Fibroblast of villous mesenchyme (primary cell): ENCODE measurements around the gene HMX1. TPM values are rescaled to one million over a fixed set of nuclear protein-coding genes. Genes with fewer than 3 reads are reported as not detected.

Experiments used
- DNase-seq: peaks from one replicate; pipeline ENCODE4 v3.0.0-alpha.2; 2010; ENCODE audit warnings: low read depth
- H3K4me3 ChIP-seq: 2 replicates; pipeline ENCODE4 v1.5.1; 2011; ENCODE audit warnings: low read depth, mild to moderate bottlenecking, low read length
- total RNA-seq: library from RNA; depleted of rRNA; stranded (reverse); fragments of >200 nt; gene quantifications from 2 replicates; pipeline ENCODE4 v1.2.3, GENCODE V29; 2012
- TF ChIP-seq, protein P1 (sequence below): IDR thresholded peaks from 2 replicates; pipeline ENCODE4 v1.5.1; 2012; ENCODE audit warnings: low read depth, mild to moderate bottlenecking, low read length; ENCODE audit not compliant: insufficient read depth

Gene HMX1
- total RNA-seq, 1 donor = not detected

- DNase-seq = no peak
- TF ChIP-seq, protein P1, sequence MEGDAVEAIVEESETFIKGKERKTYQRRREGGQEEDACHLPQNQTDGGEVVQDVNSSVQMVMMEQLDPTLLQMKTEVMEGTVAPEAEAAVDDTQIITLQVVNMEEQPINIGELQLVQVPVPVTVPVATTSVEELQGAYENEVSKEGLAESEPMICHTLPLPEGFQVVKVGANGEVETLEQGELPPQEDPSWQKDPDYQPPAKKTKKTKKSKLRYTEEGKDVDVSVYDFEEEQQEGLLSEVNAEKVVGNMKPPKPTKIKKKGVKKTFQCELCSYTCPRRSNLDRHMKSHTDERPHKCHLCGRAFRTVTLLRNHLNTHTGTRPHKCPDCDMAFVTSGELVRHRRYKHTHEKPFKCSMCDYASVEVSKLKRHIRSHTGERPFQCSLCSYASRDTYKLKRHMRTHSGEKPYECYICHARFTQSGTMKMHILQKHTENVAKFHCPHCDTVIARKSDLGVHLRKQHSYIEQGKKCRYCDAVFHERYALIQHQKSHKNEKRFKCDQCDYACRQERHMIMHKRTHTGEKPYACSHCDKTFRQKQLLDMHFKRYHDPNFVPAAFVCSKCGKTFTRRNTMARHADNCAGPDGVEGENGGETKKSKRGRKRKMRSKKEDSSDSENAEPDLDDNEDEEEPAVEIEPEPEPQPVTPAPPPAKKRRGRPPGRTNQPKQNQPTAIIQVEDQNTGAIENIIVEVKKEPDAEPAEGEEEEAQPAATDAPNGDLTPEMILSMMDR = no peak
- no peak overlapping the region for H3K4me3 ChIP-seq
Observed at GRCh38 chr4:8829584-8829983, 42.1 kb downstream of the HMX1 start.

DNA sequence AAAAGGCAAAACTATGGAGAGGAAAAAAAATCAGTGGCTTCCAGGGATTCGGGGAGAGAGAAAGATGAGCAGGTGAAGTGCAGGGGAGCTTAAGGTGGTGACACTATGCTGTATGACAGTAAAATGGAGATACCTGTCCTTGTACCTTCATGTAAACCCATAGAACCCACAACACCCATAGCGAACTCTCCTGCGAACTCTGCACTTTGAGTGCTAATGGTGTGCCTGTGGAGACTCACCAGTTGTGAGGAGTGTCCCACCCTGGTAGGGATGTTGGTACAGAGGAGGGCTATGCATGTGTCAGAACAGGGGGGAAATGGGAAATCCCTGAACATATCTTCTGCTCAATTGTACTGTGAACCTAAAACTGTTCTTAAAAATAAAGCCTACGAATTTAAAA, 42.8 kb downstream of the HMX1 start:
- no peak overlapping the region for H3K4me3 ChIP-seq
- TF ChIP-seq, protein P1 = no peak
- no peak for DNase-seq

DNA sequence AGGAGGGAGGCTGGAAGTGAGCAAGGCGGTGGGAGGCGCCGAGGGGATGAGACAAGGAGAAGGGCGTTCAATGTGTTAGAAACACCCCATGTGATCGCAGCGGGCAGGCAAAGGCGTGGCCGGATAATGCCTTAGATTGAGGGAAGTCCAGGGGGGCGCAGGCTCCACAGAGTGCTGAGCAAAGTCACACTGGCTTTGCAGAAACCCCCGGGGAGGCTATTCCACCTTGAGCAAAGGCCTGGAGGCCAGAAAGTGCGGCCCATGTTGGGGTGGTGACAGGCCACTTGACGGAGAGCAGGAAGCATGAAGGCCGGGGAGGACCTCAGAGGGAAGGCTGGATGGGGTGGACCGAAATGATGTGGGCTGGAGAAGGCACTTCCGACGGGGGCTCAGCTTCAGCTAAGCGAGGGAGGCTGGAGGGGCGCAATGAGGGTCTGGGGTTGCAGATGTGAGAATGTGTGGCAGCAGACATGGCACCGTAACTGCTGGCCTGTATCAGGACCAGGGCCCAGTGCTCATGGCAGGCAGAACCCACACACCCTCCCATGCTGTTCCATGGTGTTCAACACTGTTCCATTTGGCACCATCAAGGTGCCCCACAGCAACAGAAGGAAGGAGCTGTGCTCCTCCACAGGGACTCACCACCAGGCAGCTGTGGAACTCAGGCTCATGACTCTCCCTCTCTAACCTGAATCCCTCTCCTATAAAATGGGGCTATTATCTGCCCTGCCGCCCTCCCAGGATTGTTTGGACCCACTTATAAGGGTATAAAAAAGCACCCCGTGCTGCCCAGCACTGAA, 50.3 kb downstream of the HMX1 start:
- no peak for DNase-seq
- no peak overlapping the region for H3K4me3 ChIP-seq
- TF ChIP-seq, protein P1 = no peak

DNA sequence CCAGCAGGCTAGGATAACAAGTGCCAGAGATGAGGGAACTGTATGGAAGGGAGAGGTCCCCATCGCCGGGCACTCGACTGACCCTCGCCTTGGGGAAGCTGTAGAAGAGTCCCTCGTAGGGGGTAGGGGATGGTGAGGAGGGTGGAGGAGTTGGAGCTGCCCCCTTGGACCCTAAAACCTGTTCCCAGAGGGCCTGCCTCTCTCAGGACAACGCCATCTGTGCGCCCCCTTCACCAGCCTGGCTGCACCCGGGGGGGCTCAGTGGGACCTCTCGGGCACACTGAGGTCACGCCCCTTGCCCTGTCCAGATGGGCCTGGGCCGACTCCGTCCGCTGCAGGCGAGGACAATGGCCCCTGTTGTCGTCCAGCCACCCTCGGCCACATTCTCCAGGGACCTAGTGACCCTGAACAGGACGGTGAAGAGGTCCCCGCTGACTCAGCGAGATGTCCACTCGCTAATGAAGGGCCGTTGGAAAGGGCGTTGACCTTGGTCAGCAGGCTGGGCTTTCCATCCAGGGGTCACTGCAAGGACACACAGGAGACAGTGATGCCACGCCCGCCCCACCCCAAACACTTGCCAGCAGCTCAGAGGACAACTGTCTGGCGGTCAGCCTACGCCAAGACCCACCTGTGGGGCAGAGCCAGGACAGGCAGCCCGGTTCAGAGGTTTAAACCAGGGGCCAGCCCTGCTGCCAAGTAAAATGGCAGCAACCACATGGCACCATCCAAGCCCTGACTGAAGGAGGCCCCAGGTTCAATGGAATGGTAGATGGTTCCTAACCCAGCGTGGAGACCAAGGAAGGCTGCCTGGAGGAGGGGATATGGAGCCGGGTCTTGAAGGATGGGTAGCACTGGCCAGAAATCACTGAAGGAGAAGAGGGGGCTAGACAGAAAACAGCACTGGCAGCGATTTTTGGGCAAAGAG, 51.2 kb downstream of the HMX1 start:
- DNase-seq = no peak
- no peak overlapping the region for H3K4me3 ChIP-seq
- TF ChIP-seq, protein P1 = no peak

DNA sequence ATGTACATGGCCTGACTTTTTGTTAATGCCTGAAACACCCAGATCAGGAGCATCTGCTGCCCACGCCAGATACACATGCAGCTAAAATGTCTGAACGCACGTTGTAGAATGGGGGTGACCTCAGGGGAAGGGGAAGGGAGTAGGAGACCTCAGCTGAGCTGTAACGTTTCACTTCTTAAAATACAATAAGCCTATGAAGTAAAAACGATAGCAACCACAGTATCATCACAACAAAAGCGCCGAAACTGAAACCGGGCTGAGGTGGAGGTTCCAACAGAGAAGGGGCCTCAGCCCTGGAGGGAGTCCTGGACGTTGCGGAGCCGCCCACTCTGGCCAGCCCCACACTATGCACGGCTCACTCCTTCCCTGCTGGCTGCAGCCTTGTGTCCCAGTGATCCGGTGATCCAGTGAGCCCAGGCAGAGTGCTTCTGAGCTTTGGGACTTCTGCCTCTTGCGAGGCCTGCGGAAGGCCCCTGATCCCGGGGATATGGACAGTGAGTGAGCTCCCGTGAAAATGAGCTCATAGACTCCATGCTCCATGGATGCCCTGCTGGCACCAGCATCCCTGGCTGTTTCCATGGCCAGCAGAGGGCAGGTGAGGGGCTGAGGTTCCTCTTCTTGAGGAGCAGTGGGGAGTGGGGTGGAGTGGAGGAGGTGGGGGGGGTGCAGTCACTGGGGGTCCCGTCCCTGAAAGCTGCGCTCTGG, 52.0 kb downstream of the HMX1 start:
- no peak for DNase-seq
- H3K4me3 ChIP-seq = no peak overlapping the region
- TF ChIP-seq, protein P1 = no peak

DNA sequence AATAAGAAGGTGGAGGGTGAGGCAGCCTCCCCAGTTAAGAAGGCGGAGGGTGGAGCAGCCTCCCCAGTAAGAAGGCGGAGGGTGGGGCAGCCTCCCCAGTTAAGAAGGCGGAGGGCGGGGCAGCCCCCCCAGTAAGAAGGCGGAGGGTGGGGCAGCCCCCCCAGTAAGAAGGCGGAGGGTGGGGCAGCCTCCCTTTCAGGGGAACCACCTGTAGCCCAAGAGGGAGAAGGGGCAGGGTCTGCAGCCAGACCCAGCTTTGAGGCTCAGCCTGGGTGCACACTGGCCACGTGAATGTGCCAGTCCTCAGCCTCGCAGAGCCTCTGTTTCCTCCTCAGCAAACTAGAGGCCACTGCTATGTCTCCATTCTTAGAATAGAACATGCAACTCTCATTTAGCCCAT, 52.6 kb downstream of the HMX1 start:
- TF ChIP-seq, protein P1 = no peak
- H3K4me3 ChIP-seq = no peak overlapping the region
- DNase-seq = no peak
